Upper lobe of left lung (tissue), 6 donors: Measurements from ENCODE around the gene PPP2R2C. TPM values are rescaled to one million over a fixed set of nuclear protein-coding genes. Genes with fewer than 3 reads are reported as not detected.

Experiments used
- ATAC-seq, 2 donors: fragments of 200-7000 bp; cut with Tn5 transposase; one replicate each; pipeline ENCODE4 v1.9.1; 2022; ENCODE audit warnings: mild to moderate bottlenecking in 2 of 2, moderate library complexity in 2 of 2; ENCODE audit not compliant: low FRiP score in 2 of 2
- DNase-seq, 2 donors: peaks; one replicate each; pipeline ENCODE4 v3.0.0-alpha.2; 2019 to 2020
- H3K27ac ChIP-seq, 4 donors: fragments of 200-600 bp; sonication (generic); one replicate each; pipeline ENCODE4 v1.5.1; 2016 to 2019
- H3K27me3 ChIP-seq, 4 donors: fragments of 200-600 bp; sonication (generic); one replicate each; pipeline ENCODE4 v1.5.1; 2017 to 2019
- H3K36me3 ChIP-seq, 4 donors: fragments of 200-600 bp; sonication (generic); one replicate each; pipeline ENCODE4 v1.5.1; 2016 to 2019
- H3K4me1 ChIP-seq, 4 donors: fragments of 200-600 bp; sonication (generic); one replicate each; pipeline ENCODE4 v1.5.1; 2018 to 2019
- H3K4me3 ChIP-seq, 4 donors: fragments of 200-600 bp; sonication (generic); one replicate each; pipeline ENCODE4 v1.5.1; 2017 to 2019; ENCODE audit warnings: mild to moderate bottlenecking in 2 of 4, moderate library complexity in 1 of 4
- H3K9me3 ChIP-seq, 4 donors: fragments of 200-600 bp; sonication (generic); one replicate each; pipeline ENCODE4 v1.5.1; 2018 to 2019
- CTCF ChIP-seq, 6 experiments: fragments of 450-650 bp in 4 of 6; fragments of 200-600 bp in 2 of 6; sonication (generic) in 2 of 6; IDR thresholded peaks; one replicate each; pipeline ENCODE4 v1.5.1; 2016 to 2019; ENCODE audit warnings: antibody characterized with exemption in 6 of 6
- EP300 ChIP-seq, 4 donors: sonication (generic); formaldehyde crosslinking; IDR thresholded peaks; one replicate each; pipeline ENCODE4 v1.5.1; 2017; ENCODE audit warnings: antibody characterized with exemption in 4 of 4, control low read depth in 2 of 4
- POLR2A ChIP-seq, 4 donors: fragments of 450-650 bp; IDR thresholded peaks; one replicate each; pipeline ENCODE4 v1.5.1; 2016 to 2017; ENCODE audit warnings: antibody characterized with exemption in 4 of 4, mild to moderate bottlenecking in 2 of 4
- POLR2AphosphoS5 ChIP-seq, 2 donors: sonication (generic); formaldehyde crosslinking; IDR thresholded peaks; one replicate each; pipeline ENCODE4 v1.5.1; 2017; ENCODE audit warnings: antibody characterized with exemption in 2 of 2
- WGBS, 2 donors: methylation state at CpG; one replicate each; pipeline ENCODE4 v1.1.5; 2017 to 2018; 5-methylcytosine and 5-hydroxymethylcytosine counted together
- total RNA-seq, 6 donors: library from RNA; depleted of rRNA in 4 of 6; stranded (reverse); fragments of >200 nt in 4 of 6; gene quantifications; one replicate each; pipeline versions ENCODE4 v1.1.0 to v1.2.1, GENCODE V29; 2016 to 2021
- donor health status: DM: no; HTN: no; CAD: no; lungs with moderate emphysema.
- donor health status: DM: no; HTN: yes; CAD: no; lungs with severe emphysema.

PPP2R2C gene
- total RNA-seq, 6 donors from 2014 or later: 0.09 to 0.17 TPM; not detected in 4

- H3K4me3 ChIP-seq: no peak overlapping the region
- H3K9me3 ChIP-seq: no peaks in the 10 kb centered on the region
- H3K27ac ChIP-seq: no peak overlapping the region
- 61 to 62% methylated on average over 6 of the region's 6 CpGs for WGBS, 2 donors
- no peak for ATAC-seq
- no peak for DNase-seq
- H3K36me3 ChIP-seq: no peaks in the 10 kb centered on the region
- H3K4me1 ChIP-seq: no peaks in the 10 kb centered on the region
- no peaks in the 10 kb centered on the region for H3K27me3 ChIP-seq
- TF ChIP-seq EP300 (IDR thresholded peaks at IDR 0.05) (no peak), POLR2A (IDR thresholded peaks at IDR 0.05) (no peak), CTCF (IDR thresholded peaks at IDR 0.05) (no peak), POLR2AphosphoS5 (IDR thresholded peaks at IDR 0.05) (no peak)
These were observed 108.3 kb downstream of the PPP2R2C start for GRCh38 chr4:6364146-6364545.

- Histone ChIP-seq H3K4me1 (no peaks in the 10 kb centered on the region), H3K27me3 (no peaks in the 10 kb centered on the region), H3K9me3 (no peaks in the 10 kb centered on the region), H3K27ac (no peak overlapping the region), H3K36me3 (no peaks in the 10 kb centered on the region), H3K4me3 (no peak overlapping the region)
- TF ChIP-seq POLR2AphosphoS5 (IDR thresholded peaks at IDR 0.05): no peak
- no peak for TF ChIP-seq POLR2A (IDR thresholded peaks at IDR 0.05)
- TF ChIP-seq EP300 (IDR thresholded peaks at IDR 0.05): no peak
- no peak for TF ChIP-seq CTCF (IDR thresholded peaks at IDR 0.05)
- no peak for ATAC-seq
- 28% methylated on average over 8 of the region's 8 CpGs; no CpG with 5 or more reads in 1 of the 2 donors for whole genome bisulfite sequencing, 2 donors
- no peak for DNase-seq
These were observed 109.5 kb downstream of the PPP2R2C start for GRCh38 chr4:6362896-6363295.

GRCh38 chr4:6362243-6362885 is 110.0 kb downstream of the PPP2R2C start:
- WGBS, 2 donors: 62 to 64% methylated on average over 6 to 7 of the region's 7 CpGs
- ATAC-seq (no peak), DNase-seq (no peak)
- H3K27me3 ChIP-seq: no peaks in the 10 kb centered on the region
- no peaks in the 10 kb centered on the region for H3K36me3 ChIP-seq
- no peak overlapping the region for H3K27ac ChIP-seq
- no peaks in the 10 kb centered on the region for H3K9me3 ChIP-seq
- no peaks in the 10 kb centered on the region for H3K4me1 ChIP-seq
- H3K4me3 ChIP-seq: no peak overlapping the region
- TF ChIP-seq EP300 (IDR thresholded peaks at IDR 0.05) (no peak), CTCF (IDR thresholded peaks at IDR 0.05) (no peak), POLR2A (IDR thresholded peaks at IDR 0.05) (no peak), POLR2AphosphoS5 (IDR thresholded peaks at IDR 0.05) (no peak)

- TF ChIP-seq EP300 (IDR thresholded peaks at IDR 0.05) (no peak), POLR2A (IDR thresholded peaks at IDR 0.05) (no peak), POLR2AphosphoS5 (IDR thresholded peaks at IDR 0.05) (no peak), CTCF (IDR thresholded peaks at IDR 0.05) (no peak)
- Histone ChIP-seq H3K36me3 (no peaks in the 10 kb centered on the region), H3K27me3 (no peaks in the 10 kb centered on the region), H3K9me3 (no peaks in the 10 kb centered on the region), H3K4me1 (no peaks in the 10 kb centered on the region), H3K27ac (no peak overlapping the region), H3K4me3 (no peak overlapping the region)
- 73 to 76% methylated on average over 4 of the region's 4 CpGs for WGBS, 2 donors
- DNase-seq: no peak
- no peak for ATAC-seq
These were observed 111.2 kb downstream of the PPP2R2C start for GRCh38 chr4:6361076-6361784.
